Spleen (tissue), 7 donors: ENCODE results near the gene PPT2.
A peak's percentile ranks its signal among the peaks of the same experiment; 100 is the strongest.

Source experiments
- CTCF ChIP-seq, 11 experiments: fragments of 200-600 bp in 7 of 11; fragments of 450-650 bp in 4 of 11; sonication (generic) in 4 of 11; IDR thresholded peaks in 8 of 11; conservative IDR thresholded peaks in 3 of 11; 1 replicate in 7 of 11; 2 replicates in 4 of 11; pipeline versions ENCODE4 v1.4.0 to v1.8.0; 2016 to 2021; ENCODE audit warnings: antibody characterized with exemption in 11 of 11, inconsistent platforms in 4 of 11, mild to moderate bottlenecking in 1 of 11
- POLR2A ChIP-seq, 3 donors: fragments of 450-650 bp; IDR thresholded peaks; one replicate each; pipeline ENCODE4 v1.5.1; 2017; ENCODE audit warnings: antibody characterized with exemption in 3 of 3, mild to moderate bottlenecking in 1 of 3
- POLR2AphosphoS5 ChIP-seq, 3 donors: sonication (generic); formaldehyde crosslinking; IDR thresholded peaks; one replicate each; pipeline ENCODE4 v1.5.1; 2017; ENCODE audit warnings: antibody characterized with exemption in 3 of 3
- donor health status: DM: no; HTN: no; CAD: no; lungs with moderate emphysema.
- donor health status: DM: no; HTN: no; CAD: no.
- donor health status: DM: no; HTN: no; CAD: no.

GRCh38 chr6:32189069-32189741 is 35.3 kb downstream of the PPT2 start:
- TF ChIP-seq POLR2A (IDR thresholded peaks at IDR 0.05) (no peak), CTCF (IDR thresholded peaks at IDR 0.05 in 8 of 11, conservative IDR thresholded peaks at IDR 0.05 in 3 of 11) (no peak), POLR2AphosphoS5 (IDR thresholded peaks at IDR 0.05) (peak in 1 of 3 donors; percentile 10)
